Immature natural killer cell (primary cell): ENCODE data around the gene NCKAP5. TPM values are rescaled to one million over a fixed set of nuclear protein-coding genes. Genes with fewer than 3 reads are reported as not detected.

Experiments
- DNase-seq, 3 donors: peaks; one replicate each; pipeline ENCODE4 v3.0.0; 2022; ENCODE audit warnings: mixed read lengths in 1 of 3
- H3K27ac Mint-ChIP-seq, 6 donors: one replicate each; pipeline ENCODE4 v1.8.0; 2020; ENCODE audit warnings: mixed read lengths in 6 of 6, mild to moderate bottlenecking in 5 of 6, inconsistent platforms in 4 of 6, moderate library complexity in 3 of 6
- H3K27me3 Mint-ChIP-seq, 3 donors: one replicate each; pipeline ENCODE4 v1.8.0; 2020 to 2021; ENCODE audit warnings: low read depth in 3 of 3, mild to moderate bottlenecking in 3 of 3, mixed read lengths in 3 of 3, moderate library complexity in 3 of 3, inconsistent platforms in 1 of 3
- H3K36me3 Mint-ChIP-seq, 3 donors: one replicate each; pipeline ENCODE4 v1.8.0; 2020; ENCODE audit warnings: mixed read lengths in 3 of 3, inconsistent platforms in 2 of 3, mild to moderate bottlenecking in 2 of 3
- H3K4me1 Mint-ChIP-seq, 2 donors: one replicate each; pipeline ENCODE4 v1.8.0; 2020; ENCODE audit warnings: inconsistent platforms in 2 of 2, mild to moderate bottlenecking in 2 of 2, mixed read lengths in 2 of 2, moderate library complexity in 1 of 2
- H3K4me3 Mint-ChIP-seq, 5 donors: one replicate each; pipeline ENCODE4 v1.8.0; 2020; ENCODE audit warnings: mild to moderate bottlenecking in 5 of 5, mixed read lengths in 5 of 5, inconsistent platforms in 3 of 5, moderate library complexity in 3 of 5
- H3K9me3 Mint-ChIP-seq, 6 donors: one replicate each; pipeline ENCODE4 v1.8.0; 2020; ENCODE audit warnings: mild to moderate bottlenecking in 6 of 6, mixed read lengths in 6 of 6, inconsistent platforms in 4 of 6, moderate library complexity in 3 of 6
- polyA plus RNA-seq, 3 donors: library from polyadenylated mRNA; unstranded; fragments of 300-500 nt; fragmentation: Illumina TruSeq; gene quantifications; one replicate each; pipeline ENCODE4 v1.2.3, GENCODE V29; 2021

The NCKAP5 gene
- polyA plus RNA-seq: not detected

DNA sequence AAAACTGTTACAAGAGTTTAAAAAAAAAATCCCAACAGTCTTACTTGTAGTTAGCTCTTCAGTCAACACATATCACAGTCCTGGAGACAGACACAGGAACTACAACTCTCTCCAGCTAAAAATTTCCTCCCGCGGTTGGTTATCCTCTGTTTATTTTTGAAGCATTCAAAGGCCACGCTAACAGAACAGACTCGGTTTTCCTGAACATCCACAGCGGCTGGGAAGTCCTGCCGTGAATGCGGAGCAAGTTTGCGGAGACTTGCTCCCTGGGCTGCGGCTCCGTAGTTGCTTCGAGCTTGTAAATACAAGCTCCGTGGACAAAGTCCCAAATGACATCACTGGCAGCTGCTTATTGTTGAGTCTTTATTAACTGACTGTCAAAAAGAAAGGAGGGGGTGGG, at the start of gene NCKAP5:
TSS of gene NCKAP5 (minus strand) at position 292 of the 400 bp plus-strand sequence. CDS start 50,937 bp downstream, outside the sequence.
- H3K4me1 Mint-ChIP-seq: no peaks in the 10 kb centered on the region
- peaks cover 0 to 11% (median 7%) of the 10 kb centered on the region in 3 donors for H3K27me3 Mint-ChIP-seq
- no peaks in the 10 kb centered on the region for H3K36me3 Mint-ChIP-seq
- DNase-seq: no peak
- peaks cover 0 to 8% (median 0%) of the 10 kb centered on the region in 6 donors for H3K9me3 Mint-ChIP-seq
- no peak within 1 kb of the TSS for H3K4me3 Mint-ChIP-seq
- no peak within 1 kb of the TSS for H3K27ac Mint-ChIP-seq

DNA sequence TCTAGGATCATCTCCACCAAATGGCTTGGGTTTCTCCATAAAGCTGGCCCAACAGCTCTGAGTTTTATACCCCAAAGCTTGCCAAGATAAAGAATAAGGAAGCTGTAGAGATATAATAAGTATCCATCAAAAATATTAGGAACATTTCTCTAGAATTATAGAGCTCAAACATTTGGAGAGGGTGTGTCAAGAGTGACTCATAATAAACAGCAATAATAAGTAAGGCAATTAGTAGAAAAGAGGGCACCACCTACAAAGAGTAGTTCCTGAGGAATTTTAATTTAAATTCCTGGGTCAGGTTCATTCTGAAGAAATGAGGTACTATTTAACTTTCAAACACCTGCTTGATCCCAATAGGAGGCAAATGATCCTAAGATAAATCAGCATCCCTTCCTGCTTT, 41.4 kb upstream of the NCKAP5 start:
- Mint-ChIP-seq H3K4me1 (no peaks in the 10 kb centered on the region), H3K4me3 (no peak overlapping the region), H3K27ac (no peak overlapping the region), H3K9me3 (peaks cover 0 to 15% (median 6%) of the 10 kb centered on the region in 6 donors), H3K36me3 (no peaks in the 10 kb centered on the region), H3K27me3 (peaks cover 0 to 2% (median 2%) of the 10 kb centered on the region in 3 donors)
- DNase-seq: no peak

DNA sequence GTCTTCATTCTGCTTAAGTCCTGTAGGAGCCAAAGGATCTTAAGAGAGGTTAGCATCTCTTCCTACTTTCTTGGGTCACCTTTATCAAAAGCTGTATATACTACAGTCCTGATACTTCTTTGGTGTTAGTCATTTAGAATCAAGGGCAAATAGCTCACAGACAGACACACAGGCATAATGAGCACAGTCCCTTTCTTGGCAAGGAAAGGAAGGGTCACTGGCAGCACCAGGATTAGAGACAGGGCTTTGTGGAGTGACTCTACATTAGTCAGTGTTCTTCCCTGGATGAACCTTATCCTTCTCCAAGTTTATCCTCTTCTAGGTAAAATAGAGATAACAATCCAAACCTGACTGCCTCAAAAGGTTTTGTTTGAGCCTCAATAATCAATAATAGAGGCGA, 40.0 kb upstream of the NCKAP5 start:
- H3K27ac Mint-ChIP-seq: no peak overlapping the region
- no peak for DNase-seq
- H3K4me1 Mint-ChIP-seq: no peaks in the 10 kb centered on the region
- no peak overlapping the region for H3K4me3 Mint-ChIP-seq
- peaks cover 0 to 2% (median 0%) of the 10 kb centered on the region in 3 donors for H3K27me3 Mint-ChIP-seq
- H3K36me3 Mint-ChIP-seq: no peaks in the 10 kb centered on the region
- H3K9me3 Mint-ChIP-seq: peaks cover 0 to 12% (median 2%) of the 10 kb centered on the region in 6 donors

DNA sequence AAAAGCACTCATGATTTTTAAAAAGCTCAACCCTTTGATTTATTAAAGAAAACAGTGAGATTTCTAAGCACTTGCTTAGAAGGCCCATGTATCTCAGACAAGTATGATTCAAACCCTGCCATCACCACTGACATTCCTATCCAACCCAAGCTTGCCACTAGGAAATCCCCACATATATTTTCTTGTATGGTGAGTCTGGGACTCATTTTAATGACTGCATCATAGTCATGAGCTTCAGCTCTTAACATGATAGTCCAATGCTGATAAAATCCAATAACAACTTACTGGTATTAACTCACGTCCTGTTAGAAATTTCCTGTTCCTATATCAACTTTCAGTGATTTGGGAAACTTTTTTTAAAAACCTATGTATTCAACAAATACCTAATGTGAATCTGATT, 39.4 kb upstream of the NCKAP5 start:
- Mint-ChIP-seq H3K36me3 (no peaks in the 10 kb centered on the region), H3K9me3 (peaks cover 0 to 14% (median 2%) of the 10 kb centered on the region in 6 donors), H3K27me3 (peaks cover 0 to 2% (median 0%) of the 10 kb centered on the region in 3 donors), H3K4me3 (no peak overlapping the region), H3K4me1 (no peaks in the 10 kb centered on the region), H3K27ac (no peak overlapping the region)
- DNase-seq: no peak

DNA sequence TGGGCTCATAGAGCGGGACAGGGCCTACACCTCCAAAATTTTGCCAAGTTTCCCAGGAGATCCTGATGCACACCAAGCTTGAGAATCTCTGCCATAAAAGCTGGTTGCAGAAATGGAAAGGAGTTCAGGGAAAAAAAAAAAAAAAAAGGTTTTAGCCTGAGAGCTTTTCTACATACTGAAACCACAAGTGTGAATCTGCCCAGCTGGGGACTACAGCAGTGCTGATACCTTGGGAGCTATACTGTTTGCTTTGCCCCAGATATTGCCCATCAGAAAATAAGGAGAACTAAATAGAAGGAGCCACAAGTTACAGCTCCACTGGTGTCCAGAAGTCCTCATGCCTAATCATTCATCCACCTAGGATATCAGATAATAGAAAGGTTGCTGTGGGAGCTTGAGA, 38.4 kb upstream of the NCKAP5 start:
- H3K27me3 Mint-ChIP-seq: peaks cover 0 to 2% (median 0%) of the 10 kb centered on the region in 3 donors
- no peaks in the 10 kb centered on the region for H3K36me3 Mint-ChIP-seq
- no peaks in the 10 kb centered on the region for H3K4me1 Mint-ChIP-seq
- peaks cover 2 to 17% (median 2%) of the 10 kb centered on the region in 6 donors for H3K9me3 Mint-ChIP-seq
- no peak overlapping the region for H3K27ac Mint-ChIP-seq
- no peak overlapping the region for H3K4me3 Mint-ChIP-seq
- DNase-seq: no peak

DNA sequence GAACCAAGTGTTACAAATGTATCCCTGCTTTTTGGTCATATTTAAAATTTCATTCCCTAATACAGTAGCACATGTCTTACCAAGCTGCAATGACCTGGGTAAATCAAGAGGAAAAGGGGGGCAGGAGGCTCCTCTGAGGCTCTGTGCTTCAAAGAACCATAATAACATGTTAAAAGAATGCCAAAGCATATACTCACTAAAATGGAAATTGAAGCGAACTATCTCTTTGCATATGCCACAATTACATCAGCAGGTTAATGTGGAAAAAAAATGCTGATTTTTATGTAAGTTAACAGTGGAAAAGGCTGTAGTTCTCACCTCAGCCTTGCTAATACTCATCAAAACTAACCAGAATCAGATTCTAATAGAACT, 37.5 kb upstream of the NCKAP5 start:
- no peaks in the 10 kb centered on the region for H3K4me1 Mint-ChIP-seq
- H3K27me3 Mint-ChIP-seq: peaks cover 0 to 2% (median 0%) of the 10 kb centered on the region in 3 donors
- DNase-seq: no peak
- H3K4me3 Mint-ChIP-seq: no peak overlapping the region
- no peak overlapping the region for H3K27ac Mint-ChIP-seq
- peaks cover 0 to 12% (median 3%) of the 10 kb centered on the region in 6 donors for H3K9me3 Mint-ChIP-seq
- no peaks in the 10 kb centered on the region for H3K36me3 Mint-ChIP-seq

DNA sequence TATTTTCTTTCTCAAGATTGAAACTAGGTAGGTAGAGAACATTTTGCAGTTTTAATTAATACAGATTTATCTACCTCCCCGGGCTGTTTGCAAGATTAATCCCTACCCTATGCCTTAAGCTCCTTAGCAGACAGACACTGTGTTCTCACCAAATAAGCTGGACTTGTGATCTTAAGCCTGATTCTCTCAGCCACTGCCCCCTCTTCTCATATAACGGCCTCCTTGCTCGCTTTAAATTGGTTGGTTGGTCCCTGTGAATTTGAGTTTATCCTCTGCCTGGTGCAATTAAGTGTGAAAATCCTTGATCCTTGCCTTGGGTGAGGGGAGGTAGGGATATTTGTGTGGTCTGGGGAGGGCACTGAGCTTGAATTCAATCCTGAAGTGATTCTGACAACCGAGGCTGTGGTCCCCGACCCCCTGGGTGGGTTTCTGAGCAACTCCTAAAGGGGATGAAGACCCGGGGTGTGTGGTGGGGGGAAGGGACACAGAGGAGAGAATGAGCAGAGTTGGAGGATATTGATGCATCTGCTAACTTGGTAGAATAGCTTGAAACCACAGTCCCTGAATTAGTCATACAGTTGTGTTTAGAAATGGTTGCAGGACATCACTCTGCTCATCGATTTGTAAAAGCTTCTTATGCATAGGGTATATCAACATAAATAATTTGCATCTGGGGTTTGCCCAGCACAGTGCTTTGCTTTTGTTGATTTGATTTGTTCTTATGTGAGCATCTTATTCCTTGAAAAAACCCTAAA, 36.9 kb upstream of the NCKAP5 start:
- DNase-seq: no peak

DNA sequence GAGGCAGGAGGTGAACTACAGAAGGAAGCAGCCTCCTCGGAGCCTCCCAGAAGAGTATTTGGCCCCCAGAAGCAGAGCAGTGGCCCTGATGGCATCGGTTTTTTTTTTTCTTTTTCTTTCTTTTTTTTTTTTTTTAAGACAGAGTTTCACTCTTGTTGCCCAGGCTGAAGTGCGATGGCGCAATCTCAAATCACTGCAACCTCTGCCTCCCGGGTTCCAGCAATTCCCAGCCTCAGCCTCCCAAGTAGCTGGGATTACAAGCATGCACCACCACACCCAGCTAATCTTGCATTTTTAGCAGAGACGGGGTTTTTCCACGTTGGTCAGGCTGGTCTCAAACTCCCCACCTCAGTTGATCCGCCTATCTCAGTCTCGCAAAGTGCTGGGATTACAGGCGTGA, 34.8 kb upstream of the NCKAP5 start:
- H3K27me3 Mint-ChIP-seq: peaks cover 0 to 2% (median 0%) of the 10 kb centered on the region in 3 donors
- DNase-seq: no peak
- no peak overlapping the region for H3K4me3 Mint-ChIP-seq
- H3K4me1 Mint-ChIP-seq: no peaks in the 10 kb centered on the region
- no peaks in the 10 kb centered on the region for H3K36me3 Mint-ChIP-seq
- peaks cover 0 to 9% (median 5%) of the 10 kb centered on the region in 6 donors for H3K9me3 Mint-ChIP-seq
- no peak overlapping the region for H3K27ac Mint-ChIP-seq

More for the DNA sequence above, 36.9 kb upstream of the NCKAP5 start:
- peaks cover 0 to 2% (median 0%) of the 10 kb centered on the region in 3 donors for H3K27me3 Mint-ChIP-seq
- H3K36me3 Mint-ChIP-seq: no peaks in the 10 kb centered on the region
- H3K4me3 Mint-ChIP-seq: no peak overlapping the region
- H3K27ac Mint-ChIP-seq: no peak overlapping the region
- H3K4me1 Mint-ChIP-seq: no peaks in the 10 kb centered on the region
- peaks cover 0 to 9% (median 3%) of the 10 kb centered on the region in 6 donors for H3K9me3 Mint-ChIP-seq

DNA sequence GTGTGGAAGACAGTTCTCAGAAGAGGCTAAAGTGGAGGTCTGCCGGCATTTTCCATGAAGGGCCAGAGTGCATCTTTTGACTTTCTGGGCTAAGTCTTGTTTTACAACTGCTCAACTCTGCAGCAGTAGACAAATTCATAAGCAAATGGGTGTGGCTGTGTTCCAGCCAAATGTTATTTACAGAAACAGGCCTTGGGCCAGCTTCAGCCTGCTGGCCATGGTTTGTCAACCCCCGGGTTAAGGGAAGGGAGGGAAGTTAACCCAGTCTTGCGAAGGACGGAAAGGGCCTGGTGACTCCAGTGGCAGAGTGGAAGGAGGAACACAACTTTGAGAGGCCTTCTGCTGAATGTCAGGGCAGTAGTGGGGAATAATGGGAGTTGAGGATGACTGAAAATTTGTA, 34.3 kb upstream of the NCKAP5 start:
- Mint-ChIP-seq H3K4me1 (no peaks in the 10 kb centered on the region), H3K4me3 (no peak overlapping the region), H3K9me3 (peaks cover 0 to 9% (median 5%) of the 10 kb centered on the region in 6 donors), H3K36me3 (no peaks in the 10 kb centered on the region), H3K27ac (no peak overlapping the region), H3K27me3 (peaks cover 0 to 2% (median 0%) of the 10 kb centered on the region in 3 donors)
- no peak for DNase-seq

DNA sequence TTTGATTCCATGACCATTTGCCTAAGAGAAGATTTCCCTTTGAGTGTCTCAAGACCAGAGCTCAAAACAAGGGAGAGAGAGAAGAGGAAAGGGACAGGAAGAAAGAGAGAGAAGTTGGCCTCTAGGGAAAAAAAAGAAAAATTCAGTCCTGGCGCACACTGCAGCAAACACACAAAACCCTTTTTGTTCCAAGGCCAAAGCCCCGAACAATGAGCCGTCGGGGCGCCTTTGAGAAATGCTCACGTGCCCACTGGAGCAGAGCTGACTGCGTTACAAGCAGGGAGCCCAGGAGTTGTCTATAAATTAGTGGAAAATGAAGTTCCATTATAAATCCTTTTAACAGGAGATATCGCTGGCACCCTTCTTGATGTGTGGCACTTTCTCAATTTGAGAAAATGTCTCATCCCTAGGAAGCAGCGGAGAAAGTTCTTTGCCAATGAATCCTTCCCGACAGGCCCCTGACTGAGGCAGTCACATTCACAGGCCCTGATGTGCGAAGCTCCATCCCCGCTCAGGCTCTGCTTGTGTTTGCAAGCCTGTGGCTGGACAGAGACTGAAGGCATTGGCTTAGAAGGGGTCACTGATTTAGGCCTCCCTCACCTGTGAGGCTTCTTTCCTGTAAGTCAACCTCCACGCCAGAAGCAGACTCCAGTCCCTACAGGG, 32.1 kb upstream of the NCKAP5 start:
- peaks cover 0 to 11% (median 5%) of the 10 kb centered on the region in 6 donors for H3K9me3 Mint-ChIP-seq
- no peak for DNase-seq

DNA sequence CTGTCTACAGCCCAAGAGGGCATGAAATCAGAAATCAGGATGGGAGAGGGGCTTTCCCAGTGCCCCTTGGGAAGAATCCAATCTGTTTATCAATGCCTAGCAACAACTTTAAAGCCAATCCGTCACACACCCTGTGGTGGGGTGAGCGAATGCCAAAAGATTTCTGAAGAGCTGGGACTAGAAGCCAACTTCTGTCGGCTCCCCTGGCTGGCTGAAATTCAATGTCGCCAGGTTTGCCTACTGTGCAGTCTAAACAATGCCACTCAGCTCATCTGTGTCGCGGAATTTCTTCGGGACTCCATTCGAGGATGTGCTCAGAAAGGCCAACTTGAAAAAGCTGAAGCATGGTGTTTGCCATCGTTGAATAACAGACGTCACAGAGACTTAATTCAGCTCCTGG, 31.5 kb upstream of the NCKAP5 start:
- Mint-ChIP-seq H3K4me1 (no peaks in the 10 kb centered on the region), H3K27ac (no peak overlapping the region), H3K9me3 (peaks cover 0 to 11% (median 5%) of the 10 kb centered on the region in 6 donors), H3K4me3 (no peak overlapping the region), H3K27me3 (no peaks in the 10 kb centered on the region), H3K36me3 (no peaks in the 10 kb centered on the region)
- no peak for DNase-seq

More for the DNA sequence above, 32.1 kb upstream of the NCKAP5 start:
- no peak overlapping the region for H3K4me3 Mint-ChIP-seq
- H3K36me3 Mint-ChIP-seq: no peaks in the 10 kb centered on the region
- no peaks in the 10 kb centered on the region for H3K4me1 Mint-ChIP-seq
- no peak overlapping the region for H3K27ac Mint-ChIP-seq
- no peaks in the 10 kb centered on the region for H3K27me3 Mint-ChIP-seq

DNA sequence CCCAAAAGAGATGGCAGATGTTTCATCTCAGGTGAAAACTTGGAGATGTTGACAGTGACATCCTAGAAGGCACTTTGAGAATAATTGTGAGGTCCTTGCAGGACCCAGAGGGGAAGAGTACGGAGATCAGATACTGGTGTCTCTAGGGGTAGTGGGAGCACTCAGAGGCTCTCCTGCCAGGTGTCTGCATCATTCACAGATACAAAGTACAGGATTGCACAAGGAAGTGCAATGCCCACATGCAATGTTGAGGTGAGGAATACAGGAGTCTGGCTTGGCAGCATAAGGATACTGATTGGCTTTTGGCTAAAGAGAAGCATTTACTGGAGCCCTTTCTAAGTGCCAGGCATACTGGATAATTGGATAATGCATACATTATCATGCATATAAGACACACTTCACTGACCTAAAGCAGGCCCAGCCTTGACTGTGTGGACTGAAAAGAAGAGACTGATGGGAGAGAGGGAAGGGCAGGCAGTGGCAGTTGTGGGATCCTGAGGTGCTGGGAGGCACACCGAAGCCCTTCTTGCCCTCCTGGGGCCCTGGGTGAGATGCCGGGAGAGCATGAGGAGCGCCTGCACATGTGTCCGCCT, 31.0 kb upstream of the NCKAP5 start:
- Mint-ChIP-seq H3K4me3 (no peak overlapping the region), H3K36me3 (no peaks in the 10 kb centered on the region), H3K9me3 (peaks cover 1 to 11% (median 5%) of the 10 kb centered on the region in 6 donors), H3K27ac (no peak overlapping the region), H3K27me3 (no peaks in the 10 kb centered on the region), H3K4me1 (no peaks in the 10 kb centered on the region)
- no peak for DNase-seq

DNA sequence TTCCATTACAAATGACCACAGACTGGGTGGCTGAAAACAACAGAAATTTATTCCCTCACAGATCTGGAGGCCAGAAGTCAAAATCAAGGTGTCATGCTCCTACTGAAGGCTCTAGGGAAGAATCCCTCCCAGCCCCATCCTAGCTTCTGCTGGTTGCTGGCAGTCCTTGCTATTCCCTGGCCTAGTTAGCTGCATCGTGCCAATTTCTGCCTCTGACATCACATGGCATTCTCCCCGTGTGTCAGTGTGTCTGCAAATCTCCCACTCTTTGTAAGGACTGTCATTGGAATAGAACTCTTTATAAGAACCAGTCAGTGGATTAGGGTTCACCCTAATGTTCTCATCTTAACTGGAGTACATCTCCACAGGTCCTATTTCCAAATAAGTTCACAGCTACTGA, 30.5 kb upstream of the NCKAP5 start:
- no peaks in the 10 kb centered on the region for H3K36me3 Mint-ChIP-seq
- peaks cover 2 to 13% (median 5%) of the 10 kb centered on the region in 6 donors for H3K9me3 Mint-ChIP-seq
- H3K27me3 Mint-ChIP-seq: no peaks in the 10 kb centered on the region
- H3K4me3 Mint-ChIP-seq: no peak overlapping the region
- no peaks in the 10 kb centered on the region for H3K4me1 Mint-ChIP-seq
- no peak overlapping the region for H3K27ac Mint-ChIP-seq
- no peak for DNase-seq
